ENCODE data around the gene NCAM2. TPM values are rescaled to one million over a fixed set of nuclear protein-coding genes. Genes with fewer than 3 reads are reported as not detected.

NCAM2 gene
- polyA plus RNA-seq, 1 experiment = 7.7 TPM

DNA sequence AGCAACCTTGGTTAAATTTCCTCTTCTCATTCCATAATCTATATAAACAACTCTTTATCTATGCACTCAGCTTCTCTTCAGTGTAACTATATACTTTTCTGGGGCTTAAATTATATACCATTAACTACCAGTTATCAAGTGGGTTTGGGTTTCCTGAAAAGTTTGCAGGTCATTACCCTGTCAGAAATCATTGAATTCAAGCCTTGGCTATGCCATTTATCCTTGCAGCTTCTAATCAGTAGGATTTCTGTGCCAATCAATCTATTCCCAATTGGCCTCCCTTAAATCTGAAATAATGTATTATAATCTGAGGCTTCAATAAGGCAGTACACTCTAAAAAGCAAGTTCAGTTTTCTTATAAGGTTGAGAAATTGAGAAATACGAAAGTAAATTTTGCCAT is 466.5 kb downstream of the NCAM2 start:
- Histone ChIP-seq H3K27ac (ENCODE audit: low read depth, low read length) (no peak overlapping the region), H3K27me3 (ENCODE audit: control insufficient read depth, insufficient read depth, low read length) (no peaks in the 10 kb centered on the region), H3K9me3 (ENCODE audit: control insufficient read depth, insufficient read depth, low read length) (no peaks in the 10 kb centered on the region), H3K4me3 (ENCODE audit: low read depth, low read length) (no peak overlapping the region)
- ChIA-PET CTCF (no interaction called here), POLR2A (no interaction called here)
- TF ChIP-seq, protein P1, sequence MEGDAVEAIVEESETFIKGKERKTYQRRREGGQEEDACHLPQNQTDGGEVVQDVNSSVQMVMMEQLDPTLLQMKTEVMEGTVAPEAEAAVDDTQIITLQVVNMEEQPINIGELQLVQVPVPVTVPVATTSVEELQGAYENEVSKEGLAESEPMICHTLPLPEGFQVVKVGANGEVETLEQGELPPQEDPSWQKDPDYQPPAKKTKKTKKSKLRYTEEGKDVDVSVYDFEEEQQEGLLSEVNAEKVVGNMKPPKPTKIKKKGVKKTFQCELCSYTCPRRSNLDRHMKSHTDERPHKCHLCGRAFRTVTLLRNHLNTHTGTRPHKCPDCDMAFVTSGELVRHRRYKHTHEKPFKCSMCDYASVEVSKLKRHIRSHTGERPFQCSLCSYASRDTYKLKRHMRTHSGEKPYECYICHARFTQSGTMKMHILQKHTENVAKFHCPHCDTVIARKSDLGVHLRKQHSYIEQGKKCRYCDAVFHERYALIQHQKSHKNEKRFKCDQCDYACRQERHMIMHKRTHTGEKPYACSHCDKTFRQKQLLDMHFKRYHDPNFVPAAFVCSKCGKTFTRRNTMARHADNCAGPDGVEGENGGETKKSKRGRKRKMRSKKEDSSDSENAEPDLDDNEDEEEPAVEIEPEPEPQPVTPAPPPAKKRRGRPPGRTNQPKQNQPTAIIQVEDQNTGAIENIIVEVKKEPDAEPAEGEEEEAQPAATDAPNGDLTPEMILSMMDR (IDR thresholded peaks at IDR 0.05; ENCODE audit: low read depth, low read length) = no peak
- DNase-seq (ENCODE audit: low read depth, low spot score) = no peak

DNA sequence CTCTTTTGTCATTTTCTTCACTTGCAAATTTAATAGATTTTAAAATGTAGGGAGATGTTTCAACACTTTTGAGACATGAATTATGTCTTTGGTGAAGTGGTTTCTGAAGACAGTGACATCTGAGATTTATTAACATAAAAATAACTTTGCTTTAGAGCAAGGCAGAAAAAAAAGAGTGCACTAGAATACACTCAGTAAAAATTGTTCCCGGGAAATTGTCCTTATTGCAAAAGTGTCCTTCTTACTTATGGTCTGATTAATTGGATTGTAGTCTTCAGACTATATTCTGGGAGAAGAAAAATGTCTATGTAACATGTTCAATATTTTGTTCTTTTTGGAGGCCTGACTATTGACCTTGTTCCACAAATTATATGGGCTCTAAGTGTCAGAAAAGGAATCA is 468.5 kb downstream of the NCAM2 start:
- TF ChIP-seq, protein P1 (IDR thresholded peaks at IDR 0.05; ENCODE audit: low read depth, low read length) = no peak
- ChIA-PET POLR2A (no interaction called here), CTCF (no interaction called here)
- DNase-seq (ENCODE audit: low read depth, low spot score) = no peak
- no peaks in the 10 kb centered on the region for H3K27me3 ChIP-seq (ENCODE audit: control insufficient read depth, insufficient read depth, low read length)
- H3K4me3 ChIP-seq (ENCODE audit: low read depth, low read length) = no peak overlapping the region
- H3K9me3 ChIP-seq (ENCODE audit: control insufficient read depth, insufficient read depth, low read length) = no peaks in the 10 kb centered on the region
- H3K27ac ChIP-seq (ENCODE audit: low read depth, low read length) = no peak overlapping the region

GRCh38 chr21:21468003-21468402 is 469.8 kb downstream of the NCAM2 start:
- TF ChIP-seq, protein P1 (IDR thresholded peaks at IDR 0.05; ENCODE audit: low read depth, low read length) = no peak
- no peak for DNase-seq (ENCODE audit: low read depth, low spot score)
- no peak overlapping the region for H3K27ac ChIP-seq (ENCODE audit: low read depth, low read length)
- ChIA-PET CTCF (no interaction called here), POLR2A (no interaction called here)
- H3K4me3 ChIP-seq (ENCODE audit: low read depth, low read length) = no peak overlapping the region
- no peaks in the 10 kb centered on the region for H3K9me3 ChIP-seq (ENCODE audit: control insufficient read depth, insufficient read depth, low read length)
- H3K27me3 ChIP-seq (ENCODE audit: control insufficient read depth, insufficient read depth, low read length) = no peaks in the 10 kb centered on the region

- Histone ChIP-seq H3K27me3 (ENCODE audit: control insufficient read depth, insufficient read depth, low read length) (no peaks in the 10 kb centered on the region), H3K4me3 (ENCODE audit: low read depth, low read length) (no peak overlapping the region), H3K27ac (ENCODE audit: low read depth, low read length) (no peak overlapping the region), H3K9me3 (ENCODE audit: control insufficient read depth, insufficient read depth, low read length) (no peaks in the 10 kb centered on the region)
- no peak for DNase-seq (ENCODE audit: low read depth, low spot score)
- ChIA-PET CTCF (no interaction called here), POLR2A (no interaction called here)
- TF ChIP-seq, protein P1 (IDR thresholded peaks at IDR 0.05; ENCODE audit: low read depth, low read length) = no peak
Measured at GRCh38 chr21:21481239-21481638, 483.0 kb downstream of the NCAM2 start.

DNA sequence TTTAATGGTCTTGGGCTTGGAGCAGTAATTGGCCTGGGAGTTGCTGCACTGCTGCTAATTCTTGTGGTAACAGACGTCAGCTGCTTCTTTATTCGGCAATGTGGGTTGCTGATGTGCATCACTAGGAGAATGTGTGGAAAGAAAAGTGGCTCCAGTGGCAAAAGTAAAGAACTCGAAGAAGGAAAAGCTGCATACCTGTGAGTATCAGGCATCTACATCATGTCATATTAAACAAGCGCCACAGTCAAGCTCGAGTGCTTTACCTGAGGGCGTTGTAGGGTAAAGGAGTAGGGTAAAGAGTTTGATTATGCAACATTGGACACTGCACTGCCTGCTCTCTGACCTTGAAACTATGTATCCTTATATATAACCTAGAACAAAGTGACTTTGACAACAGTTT is 510.6 kb downstream of the NCAM2 start:
- no peaks in the 10 kb centered on the region for H3K27me3 ChIP-seq (ENCODE audit: control insufficient read depth, insufficient read depth, low read length)
- CTCF ChIA-PET = interaction anchor here (0.8 kb wide), 1 partner anchor 509 kb away, joined by 3 read pairs; no protein-coding TSS in a partner anchor
- TF ChIP-seq, protein P1 (IDR thresholded peaks at IDR 0.05; ENCODE audit: low read depth, low read length) = no peak
- POLR2A ChIA-PET = no interaction called here
- no peak for DNase-seq (ENCODE audit: low read depth, low spot score)
- no peaks in the 10 kb centered on the region for H3K9me3 ChIP-seq (ENCODE audit: control insufficient read depth, insufficient read depth, low read length)
- H3K4me3 ChIP-seq (ENCODE audit: low read depth, low read length) = no peak overlapping the region
- no peak overlapping the region for H3K27ac ChIP-seq (ENCODE audit: low read depth, low read length)
